HepG2 (cell line): Measurements from ENCODE around the gene GPR61. TPM values are rescaled to one million over a fixed set of nuclear protein-coding genes. Genes with fewer than 3 reads are reported as not detected.

Experiments
- ARNT2 ChIP-seq: sonication (generic); formaldehyde crosslinking; IDR thresholded peaks from 2 replicates; pipeline ENCODE4 v1.8.0; 2022; ENCODE audit warnings: mild to moderate bottlenecking, low read depth, missing genetic modification reagents, moderate library complexity
- BRCA1 ChIP-seq: sonication (generic); formaldehyde crosslinking; IDR thresholded peaks from 2 replicates; pipeline ENCODE4 v1.4.0; 2020; ENCODE audit warnings: missing genetic modification reagents
- CHCHD3 ChIP-seq: sonication (generic); formaldehyde crosslinking; IDR thresholded peaks from 2 replicates; pipeline ENCODE4 v1.8.0; 2022; ENCODE audit warnings: mild to moderate bottlenecking, missing genetic modification reagents, moderate library complexity
- DPF2 ChIP-seq: sonication (generic); formaldehyde crosslinking; IDR thresholded peaks from 2 replicates; pipeline ENCODE4 v1.4.0; 2020; ENCODE audit warnings: mild to moderate bottlenecking, low read depth, missing genetic modification reagents, borderline replicate concordance
- DR1 ChIP-seq: sonication (generic); formaldehyde crosslinking; IDR thresholded peaks from 2 replicates; pipeline ENCODE4 v1.8.0; 2021; ENCODE audit warnings: mild to moderate bottlenecking, missing genetic modification reagents, inconsistent platforms
- FOXC1 ChIP-seq: sonication (generic); formaldehyde crosslinking; IDR thresholded peaks from 2 replicates; pipeline ENCODE4 v1.8.0; 2022; ENCODE audit warnings: mild to moderate bottlenecking, missing genetic modification reagents, borderline replicate concordance
- HHEX ChIP-seq: IDR thresholded peaks from 2 replicates; pipeline ENCODE4 v1.6.1; 2016; ENCODE audit warnings: control low read depth
- HNRNPLL ChIP-seq: fragments of 200-400 bp; formaldehyde crosslinking; IDR thresholded peaks from 2 replicates; pipeline ENCODE4 v1.6.1; 2017; ENCODE audit warnings: mild to moderate bottlenecking, low read depth, low read length; ENCODE audit not compliant: poor library complexity, severe bottlenecking
- KAT8 ChIP-seq: IDR thresholded peaks from 2 replicates; pipeline ENCODE4 v1.6.1; 2016; ENCODE audit warnings: missing genetic modification reagents, missing compliant biosample characterization
- PRMT3 ChIP-seq: sonication (generic); formaldehyde crosslinking; IDR thresholded peaks from 2 replicates; pipeline ENCODE4 v1.8.1; 2022; ENCODE audit warnings: low read depth, mild to moderate bottlenecking, moderate library complexity, missing genetic modification reagents, borderline replicate concordance
- SAP130 ChIP-seq: IDR thresholded peaks from 2 replicates; pipeline ENCODE4 v1.6.1; 2016; ENCODE audit warnings: low read depth
- SMARCC2 ChIP-seq: fragments of 450-650 bp; IDR thresholded peaks from 2 replicates; pipeline ENCODE4 v1.6.1; 2017; ENCODE audit warnings: antibody characterized with exemption, mild to moderate bottlenecking
- TBX2 ChIP-seq: sonication (generic); formaldehyde crosslinking; IDR thresholded peaks from 2 replicates; pipeline ENCODE4 v1.5.0; 2020; ENCODE audit warnings: missing genetic modification reagents, mild to moderate bottlenecking, borderline replicate concordance
- YEATS4 ChIP-seq: sonication (generic); formaldehyde crosslinking; IDR thresholded peaks from 2 replicates; pipeline ENCODE4 v1.4.0; 2020; ENCODE audit warnings: missing genetic modification reagents, borderline replicate concordance
- ZEB1 ChIP-seq: IDR thresholded peaks from 2 replicates; pipeline ENCODE4 v1.6.1; 2012; ENCODE audit warnings: mild to moderate bottlenecking, low read depth, inconsistent platforms; ENCODE audit not compliant: insufficient replicate concordance
- ZNF34 ChIP-seq: sonication (generic); formaldehyde crosslinking; IDR thresholded peaks from 2 replicates; pipeline ENCODE4 v1.4.0; 2020; ENCODE audit warnings: mild to moderate bottlenecking, missing genetic modification reagents, borderline replicate concordance
- ZNF350 ChIP-seq: sonication (generic); formaldehyde crosslinking; IDR thresholded peaks from 2 replicates; pipeline ENCODE4 v1.4.0; 2020; ENCODE audit warnings: mild to moderate bottlenecking, low read depth, missing genetic modification reagents, borderline replicate concordance
- ZNF562 ChIP-seq: sonication (generic); formaldehyde crosslinking; IDR thresholded peaks from 2 replicates; pipeline ENCODE4 v1.8.0; 2022; ENCODE audit warnings: missing genetic modification reagents, borderline replicate concordance
- ZNF563 ChIP-seq: sonication (generic); formaldehyde crosslinking; IDR thresholded peaks from 2 replicates; pipeline ENCODE4 v1.8.0; 2022; ENCODE audit warnings: mild to moderate bottlenecking, moderate library complexity, missing genetic modification reagents
- ZNF747 ChIP-seq: sonication (generic); formaldehyde crosslinking; IDR thresholded peaks from 2 replicates; pipeline ENCODE4 v1.8.1; 2023; ENCODE audit warnings: missing genetic modification reagents, mild to moderate bottlenecking, borderline replicate concordance
- ZNF878 ChIP-seq: sonication (generic); formaldehyde crosslinking; IDR thresholded peaks from 2 replicates; pipeline ENCODE4 v1.8.1; 2023; ENCODE audit warnings: mild to moderate bottlenecking, missing genetic modification reagents, moderate library complexity
- ZSCAN31 ChIP-seq: sonication (generic); formaldehyde crosslinking; IDR thresholded peaks from 2 replicates; pipeline ENCODE4 v1.5.0; 2020; ENCODE audit warnings: low read depth, mild to moderate bottlenecking, missing genetic modification reagents
- ZZZ3 ChIP-seq: sonication (generic); formaldehyde crosslinking; IDR thresholded peaks from 2 replicates; pipeline ENCODE4 v1.4.0; 2020; ENCODE audit warnings: missing genetic modification reagents, mild to moderate bottlenecking, borderline replicate concordance
- polyA plus RNA-seq, 8 experiments: library from polyadenylated mRNA; depleted of rRNA in 3 of 8; stranded (reverse) in 7 of 8; unstranded in 1 of 8; fragments of >200 nt; fragmentation: Illumina TruSeq in 4 of 8; extraction: Trizol in 4 of 8; gene quantifications; 2 replicates each; pipeline versions ENCODE4 v1.2.1 to v1.2.3, GENCODE V29; 2011 to 2016; ENCODE audit warnings: low read depth in 4 of 8, missing spikeins in 1 of 8, mixed read lengths in 1 of 8; ENCODE audit not compliant: insufficient read depth in 1 of 8
- total RNA-seq, 5 experiments: library from RNA; depleted of rRNA; stranded (reverse); fragments of >200 nt; fragmentation: Illumina TruSeq; extraction: Trizol; gene quantifications; 2 replicates each; pipeline ENCODE4 v1.2.3, GENCODE V29; 2016; ENCODE audit warnings: low read depth in 1 of 5
- TF ChIP-seq, protein P1 (sequence below): sonication (generic); formaldehyde crosslinking; conservative IDR thresholded peaks from 2 replicates; pipeline ENCODE4 v1.8.0; 2022; ENCODE audit warnings: missing genetic modification reagents
- TF ChIP-seq, protein P2 (sequence below): sonication (generic); formaldehyde crosslinking; IDR thresholded peaks from 2 replicates; pipeline ENCODE4 v1.4.0; 2020; ENCODE audit warnings: mild to moderate bottlenecking, missing genetic modification reagents
- TF ChIP-seq, protein P3 (sequence below): sonication (generic); formaldehyde crosslinking; IDR thresholded peaks from 2 replicates; pipeline ENCODE4 v1.5.1; 2020; ENCODE audit warnings: missing genetic modification reagents, mild to moderate bottlenecking, borderline replicate concordance

The GPR61 gene
- total and polyA plus RNA-seq, 2 of the 13 experiments (the other 11 are each of a cell fraction or from before 2014, with no cell fraction given): not detected

DNA sequence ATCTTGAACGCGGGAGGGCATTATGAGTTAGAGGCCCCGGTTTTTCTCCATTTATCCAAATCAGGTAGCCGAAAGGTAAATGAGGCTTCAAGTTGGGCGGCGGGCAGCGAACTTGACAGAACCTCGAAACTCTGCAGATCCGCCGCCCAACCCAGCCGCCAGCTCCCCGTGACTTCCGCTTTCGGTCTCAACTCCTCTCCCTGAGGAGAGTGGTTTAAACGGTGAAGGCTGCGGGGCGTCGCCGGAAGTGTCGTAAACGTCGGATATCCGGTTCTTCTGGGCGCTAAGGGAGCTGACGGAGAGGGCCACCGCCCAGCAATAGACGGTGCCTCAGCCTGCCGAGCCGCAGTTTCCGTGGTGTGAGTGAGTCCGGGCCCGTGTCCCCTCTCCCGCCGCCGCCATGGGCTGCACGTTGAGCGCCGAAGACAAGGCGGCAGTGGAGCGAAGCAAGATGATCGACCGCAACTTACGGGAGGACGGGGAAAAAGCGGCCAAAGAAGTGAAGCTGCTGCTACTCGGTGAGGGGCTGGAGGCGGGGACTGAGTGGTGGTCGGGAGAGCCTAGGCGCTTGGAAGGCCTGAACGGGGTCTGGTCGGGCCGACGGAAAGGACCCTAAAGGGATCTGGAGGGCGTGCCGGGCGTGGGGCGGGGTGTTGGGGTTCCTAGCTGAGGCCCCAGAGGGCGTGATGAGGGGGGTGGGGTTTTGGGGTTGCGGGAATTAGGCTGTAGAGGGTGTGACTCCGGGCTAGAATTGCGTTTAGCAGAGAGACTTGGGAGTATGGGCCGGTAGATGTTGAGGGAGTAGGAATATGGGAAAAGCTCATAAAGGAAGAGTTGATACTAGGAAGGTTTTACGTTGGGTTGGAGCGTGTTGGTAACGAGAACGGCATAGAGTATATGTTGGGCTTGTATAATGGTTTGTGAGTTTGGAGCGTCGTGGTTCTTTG lies 8.9 kb downstream of the GPR61 start, which contains the start of gene GNAI3 (continued):
- peak; percentile 86; the same call in 1 of the 2 replicates for TF ChIP-seq ZSCAN31 (CRISPR knock-in tag)
- 0 out of 2 replicates have a peak, but pooled peaks have one; percentile 70 for TF ChIP-seq CHCHD3
- peak; percentile 97 for TF ChIP-seq HNRNPLL
- TF ChIP-seq YEATS4: peak; percentile 79
- peak; percentile 72; the same call in 1 of the 2 replicates for TF ChIP-seq TBX2
- no peak for TF ChIP-seq ZNF878 (CRISPR knock-in tag)
- TF ChIP-seq DPF2 (CRISPR knock-in tag): peak; percentile 34; the same call in 1 of the 2 replicates
- no peak for TF ChIP-seq ZNF562
- peak; percentile 94 for TF ChIP-seq DR1
- peak; percentile 60; the same call in 1 of the 2 replicates for TF ChIP-seq ZNF350 (CRISPR knock-in tag)
- TF ChIP-seq KAT8 (CRISPR knock-in tag): peak; percentile 95
- TF ChIP-seq, protein P1, sequence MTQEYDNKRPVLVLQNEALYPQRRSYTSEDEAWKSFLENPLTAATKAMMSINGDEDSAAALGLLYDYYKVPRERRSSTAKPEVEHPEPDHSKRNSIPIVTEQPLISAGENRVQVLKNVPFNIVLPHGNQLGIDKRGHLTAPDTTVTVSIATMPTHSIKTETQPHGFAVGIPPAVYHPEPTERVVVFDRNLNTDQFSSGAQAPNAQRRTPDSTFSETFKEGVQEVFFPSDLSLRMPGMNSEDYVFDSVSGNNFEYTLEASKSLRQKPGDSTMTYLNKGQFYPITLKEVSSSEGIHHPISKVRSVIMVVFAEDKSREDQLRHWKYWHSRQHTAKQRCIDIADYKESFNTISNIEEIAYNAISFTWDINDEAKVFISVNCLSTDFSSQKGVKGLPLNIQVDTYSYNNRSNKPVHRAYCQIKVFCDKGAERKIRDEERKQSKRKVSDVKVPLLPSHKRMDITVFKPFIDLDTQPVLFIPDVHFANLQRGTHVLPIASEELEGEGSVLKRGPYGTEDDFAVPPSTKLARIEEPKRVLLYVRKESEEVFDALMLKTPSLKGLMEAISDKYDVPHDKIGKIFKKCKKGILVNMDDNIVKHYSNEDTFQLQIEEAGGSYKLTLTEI (CRISPR knock-in tag): no peak
- TF ChIP-seq ZNF34 (CRISPR knock-in tag): no peak
- peak; percentile 84 for TF ChIP-seq ARNT2 (CRISPR knock-in tag)
- peak; percentile 97 for TF ChIP-seq SAP130 (CRISPR knock-in tag)
- TF ChIP-seq, protein P2, sequence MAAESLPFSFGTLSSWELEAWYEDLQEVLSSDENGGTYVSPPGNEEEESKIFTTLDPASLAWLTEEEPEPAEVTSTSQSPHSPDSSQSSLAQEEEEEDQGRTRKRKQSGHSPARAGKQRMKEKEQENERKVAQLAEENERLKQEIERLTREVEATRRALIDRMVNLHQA: no peak
- TF ChIP-seq, protein P3, sequence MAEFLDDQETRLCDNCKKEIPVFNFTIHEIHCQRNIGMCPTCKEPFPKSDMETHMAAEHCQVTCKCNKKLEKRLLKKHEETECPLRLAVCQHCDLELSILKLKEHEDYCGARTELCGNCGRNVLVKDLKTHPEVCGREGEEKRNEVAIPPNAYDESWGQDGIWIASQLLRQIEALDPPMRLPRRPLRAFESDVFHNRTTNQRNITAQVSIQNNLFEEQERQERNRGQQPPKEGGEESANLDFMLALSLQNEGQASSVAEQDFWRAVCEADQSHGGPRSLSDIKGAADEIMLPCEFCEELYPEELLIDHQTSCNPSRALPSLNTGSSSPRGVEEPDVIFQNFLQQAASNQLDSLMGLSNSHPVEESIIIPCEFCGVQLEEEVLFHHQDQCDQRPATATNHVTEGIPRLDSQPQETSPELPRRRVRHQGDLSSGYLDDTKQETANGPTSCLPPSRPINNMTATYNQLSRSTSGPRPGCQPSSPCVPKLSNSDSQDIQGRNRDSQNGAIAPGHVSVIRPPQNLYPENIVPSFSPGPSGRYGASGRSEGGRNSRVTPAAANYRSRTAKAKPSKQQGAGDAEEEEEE (CRISPR knock-in tag): 0 out of 2 replicates have a peak, but pooled peaks have one; percentile 65
- no peak for TF ChIP-seq SMARCC2
- TF ChIP-seq ZNF747 (CRISPR knock-in tag): peak; percentile 92; the same call in 1 of the 2 replicates
- peak; percentile 37; the same call in 1 of the 2 replicates for TF ChIP-seq FOXC1
- TF ChIP-seq HHEX (CRISPR knock-in tag): no peak
- TF ChIP-seq ZNF563 (CRISPR knock-in tag): no peak
- TF ChIP-seq ZZZ3 (CRISPR knock-in tag): peak; percentile 67; the same call in 1 of the 2 replicates
- peak; percentile 31; the same call in 1 of the 2 replicates for TF ChIP-seq BRCA1 (CRISPR knock-in tag)
- TF ChIP-seq ZEB1: no peak
- no peak for TF ChIP-seq PRMT3 (CRISPR knock-in tag)
